ENCODE results near the gene ABCC8.

- no peak for TF ChIP-seq POLR2A (IDR thresholded peaks at IDR 0.05; ENCODE audit: low read depth, low read length)
- no peak for TF ChIP-seq TAF1 (IDR thresholded peaks at IDR 0.05; ENCODE audit: borderline replicate concordance, low read depth, low read length)
- no peak for TF ChIP-seq POLR2AphosphoS5 (IDR thresholded peaks at IDR 0.05; ENCODE audit: low read depth, low read length)
These were observed 30.2 kb downstream of the ABCC8 start for GRCh38 chr11:17446482-17446881.

Measured in GM12892 (cell line).